ENCODE results near the gene ANKRD11.

The ANKRD11 gene

DNA sequence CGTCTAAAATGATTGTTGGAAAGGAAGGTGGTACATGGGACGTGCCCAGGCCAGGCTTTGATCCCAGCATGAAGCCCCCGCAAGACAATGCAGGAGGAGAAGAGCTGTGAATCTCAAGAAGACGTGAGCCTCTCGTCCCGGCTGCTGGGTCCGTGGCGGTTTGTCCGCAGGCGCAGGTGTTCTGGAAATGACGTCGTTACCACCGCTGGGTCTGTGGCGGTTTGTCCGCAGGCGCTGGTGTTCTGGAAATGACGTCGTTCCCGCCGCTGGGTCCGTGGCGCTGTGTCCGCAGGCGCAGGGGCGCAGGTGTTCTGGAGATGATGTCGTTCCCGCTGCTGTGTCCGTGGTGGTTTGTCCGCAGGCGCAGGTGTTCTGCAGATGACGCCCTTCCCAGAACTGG lies 31.9 kb upstream of the ANKRD11 start:
- POLR2A ChIA-PET: no interaction called here
- DNase-seq (ENCODE audit: extremely low spot score): no peak
- TF ChIP-seq CTCF (IDR thresholded peaks at IDR 0.05; ENCODE audit: control extremely low read depth, extremely low read depth, low read depth, missing control alignments): no peak
- CTCF ChIA-PET: no interaction called here

DNA sequence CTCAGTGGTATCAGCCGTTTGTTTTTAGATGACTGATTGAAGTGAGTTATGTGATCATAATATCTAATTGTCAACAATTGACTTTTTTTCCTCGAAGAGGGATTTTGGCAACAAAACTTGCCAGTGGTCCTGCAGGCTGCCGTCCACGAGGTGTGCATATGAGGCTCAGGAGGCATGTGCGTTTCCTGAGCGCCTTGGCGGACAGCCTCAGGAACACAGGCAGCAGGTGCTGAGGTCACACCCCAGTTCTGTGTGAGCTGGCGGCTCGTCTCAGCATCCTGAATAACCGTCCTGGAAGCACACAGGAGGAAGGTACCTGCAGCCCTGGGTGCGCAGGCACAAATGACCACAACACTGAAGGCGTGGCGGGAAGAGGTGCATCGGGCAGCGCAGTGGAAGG lies 29.5 kb upstream of the ANKRD11 start:
- CTCF ChIA-PET: no interaction called here

GRCh38 chr16:89517128-89517527 lies 26.8 kb upstream of the ANKRD11 start:
- ChIA-PET CTCF (interaction anchor here (1.3 kb wide), 1 partner anchor 8 kb away, joined by 5 read pairs; no protein-coding TSS in a partner anchor), POLR2A (no interaction called here)
- TF ChIP-seq CTCF (IDR thresholded peaks at IDR 0.05; ENCODE audit: control extremely low read depth, extremely low read depth, low read depth, missing control alignments): no peak
- no peak for DNase-seq (ENCODE audit: extremely low spot score)

More for the DNA sequence above, 29.5 kb upstream of the ANKRD11 start:
- POLR2A ChIA-PET: no interaction called here
- TF ChIP-seq CTCF (IDR thresholded peaks at IDR 0.05; ENCODE audit: control extremely low read depth, extremely low read depth, low read depth, missing control alignments): no peak
- DNase-seq (ENCODE audit: extremely low spot score): no peak

- TF ChIP-seq CTCF (IDR thresholded peaks at IDR 0.05; ENCODE audit: control extremely low read depth, extremely low read depth, low read depth, missing control alignments): no peak
- ChIA-PET POLR2A (no interaction called here), CTCF (no interaction called here)
- no peak for DNase-seq (ENCODE audit: extremely low spot score)
These were observed 22.1 kb upstream of the ANKRD11 start for GRCh38 chr16:89512453-89512852.

DNA sequence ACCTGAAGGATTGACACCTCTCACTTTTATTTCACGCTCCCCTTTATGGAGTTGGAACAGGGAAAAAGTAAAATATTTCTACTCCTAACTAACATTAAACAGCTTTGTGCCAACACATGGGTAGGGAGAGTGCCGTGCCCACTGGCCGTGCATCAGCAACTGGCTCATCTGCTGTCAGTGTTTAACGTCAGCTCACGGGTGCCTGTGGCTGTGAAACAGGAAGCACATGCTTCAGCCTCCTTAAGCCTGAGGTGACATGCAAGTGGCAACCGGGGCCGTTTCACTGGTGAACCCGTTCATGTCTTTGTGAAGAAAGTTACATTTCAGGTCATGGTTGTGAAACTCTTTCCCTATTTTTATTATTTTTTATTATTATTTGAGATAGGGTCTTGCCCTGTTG lies 21.0 kb upstream of the ANKRD11 start:
- no peak for TF ChIP-seq CTCF (IDR thresholded peaks at IDR 0.05; ENCODE audit: control extremely low read depth, extremely low read depth, low read depth, missing control alignments)
- ChIA-PET POLR2A (no interaction called here), CTCF (interaction anchor here (1.1 to 1.7 kb wide), 2 partner anchors 55 to 182 kb away, joined by 3 read pairs; no protein-coding TSS in a partner anchor)
- DNase-seq (ENCODE audit: extremely low spot score): no peak

GRCh38 chr16:89510526-89510925 lies 20.2 kb upstream of the ANKRD11 start:
- ChIA-PET CTCF (interaction anchor here (1.1 to 1.7 kb wide), 2 partner anchors 56 to 283 kb away, joined by 3 to 4 read pairs; no protein-coding TSS in a partner anchor), POLR2A (no interaction called here)
- TF ChIP-seq CTCF (IDR thresholded peaks at IDR 0.05; ENCODE audit: control extremely low read depth, extremely low read depth, low read depth, missing control alignments): no peak
- no peak for DNase-seq (ENCODE audit: extremely low spot score)
